Measurements from ENCODE around the gene NBL1.

Gene NBL1

GRCh38 chr1:19703280-19703679, 59.2 kb downstream of the NBL1 start:
- no peak for DNase-seq (ENCODE audit: low spot score)

- DNase-seq (ENCODE audit: low spot score), result peak; percentile 67
These were observed 60.4 kb downstream of the NBL1 start for GRCh38 chr1:19704247-19705113.

GRCh38 chr1:19705464-19705863, 61.4 kb downstream of the NBL1 start:
- no peak for DNase-seq (ENCODE audit: low spot score)

GRCh38 chr1:19706136-19706535, 62.0 kb downstream of the NBL1 start:
- no peak for DNase-seq (ENCODE audit: low spot score)
